A549 (cell line): ENCODE measurements around the gene GSTO2. TPM values are rescaled to one million over a fixed set of nuclear protein-coding genes. Genes with fewer than 3 reads are reported as not detected.

ENCODE experiments used
- polyA plus RNA-seq, 4 experiments: library from polyadenylated mRNA; depleted of rRNA in 3 of 4; stranded (reverse); fragments of >200 nt; fragmentation: RNase III in 1 of 4; extraction: RNeasy Plus Mini Kit Qiagen cat#74134 plus additional on column Dnase treatment in 1 of 4; gene quantifications; 2 replicates in 3 of 4; 3 replicates in 1 of 4; pipeline ENCODE4 v1.2.3, GENCODE V29; 2011 to 2017
- small RNA-seq, 6 experiments: library from RNA; depleted of rRNA; stranded (forward); fragments of <200 nt; gene quantifications; one replicate each; pipeline ENCODE3, GENCODE V24; 2012

The GSTO2 gene
- polyA plus RNA-seq, 2 of the 4 experiments (the other 2 are of a cell fraction) = 1.3 to 5.7 TPM

Small RNAs within 50 kb of the gene (small RNA-seq; reads per million reads assigned to genes)
- 0 reads per million in 6 experiments for gene MIR4482

Other genes starting within 250 kb of the GSTO2 start
- gene COL17A1, start 183.3 kb upstream of the GSTO2 start, polyA plus RNA-seq (2011; rRNA removed) = 0.91 and 1.3 TPM in 2 replicates
- gene COL17A1, start 183.3 kb upstream of the GSTO2 start, polyA plus RNA-seq (2017; fragmentation: RNase III; extraction: RNeasy Plus Mini Kit Qiagen cat#74134 plus additional on column Dnase treatment) = 1.5 to 1.7 TPM (median 1.6 TPM) in 3 replicates
- 11.2 and 17.6 TPM in 2 replicates for gene SFR1, start 147.0 kb upstream of the GSTO2 start, polyA plus RNA-seq (2011; rRNA removed)
- 15.8 to 16.8 TPM (median 16.2 TPM) in 3 replicates for gene SFR1, start 147.0 kb upstream of the GSTO2 start, polyA plus RNA-seq (2017; fragmentation: RNase III; extraction: RNeasy Plus Mini Kit Qiagen cat#74134 plus additional on column Dnase treatment)
- 0.42 and 0.75 TPM in 2 replicates for gene CFAP43, start 36.8 kb upstream of the GSTO2 start, polyA plus RNA-seq (2011; rRNA removed)
- 0.16 to 0.36 TPM (median 0.31 TPM) in 3 replicates for gene CFAP43, start 36.8 kb upstream of the GSTO2 start, polyA plus RNA-seq (2017; fragmentation: RNase III; extraction: RNeasy Plus Mini Kit Qiagen cat#74134 plus additional on column Dnase treatment)
- gene GSTO1, start 14.3 kb upstream of the GSTO2 start, polyA plus RNA-seq (2011; rRNA removed) = 172 and 204 TPM in 2 replicates
- 152 to 163 TPM (median 156 TPM) in 3 replicates for gene GSTO1, start 14.3 kb upstream of the GSTO2 start, polyA plus RNA-seq (2017; fragmentation: RNase III; extraction: RNeasy Plus Mini Kit Qiagen cat#74134 plus additional on column Dnase treatment)
- 14.8 and 17.4 TPM in 2 replicates for gene ITPRIP, start 69.3 kb downstream of the GSTO2 start, polyA plus RNA-seq (2011; rRNA removed)
- 18.3 to 21.0 TPM (median 19.8 TPM) in 3 replicates for gene ITPRIP, start 69.3 kb downstream of the GSTO2 start, polyA plus RNA-seq (2017; fragmentation: RNase III; extraction: RNeasy Plus Mini Kit Qiagen cat#74134 plus additional on column Dnase treatment)
- gene CFAP58, start 84.6 kb downstream of the GSTO2 start, polyA plus RNA-seq (2011; rRNA removed) = 0.16 and 0.22 TPM in 2 replicates
- gene CFAP58, start 84.6 kb downstream of the GSTO2 start, polyA plus RNA-seq (2017; fragmentation: RNase III; extraction: RNeasy Plus Mini Kit Qiagen cat#74134 plus additional on column Dnase treatment) = 0.17 to 0.32 TPM (median 0.25 TPM) in 3 replicates